HL-60 (cell line): Measurements from ENCODE around the gene ESR1.

Experiments
- GABPA ChIP-seq: IDR thresholded peaks from 2 replicates; pipeline ENCODE4 v1.6.1; 2012; ENCODE audit warnings: low read depth
- POLR2AphosphoS5 ChIP-seq: IDR thresholded peaks from 2 replicates; pipeline ENCODE4 v1.6.1; 2012; ENCODE audit warnings: low read depth
- TF ChIP-seq, protein P1 (sequence below): IDR thresholded peaks from one replicate; pipeline ENCODE4 v1.5.1; 2011; ENCODE audit warnings: low read length, control low read depth, inconsistent platforms; ENCODE audit not compliant: insufficient read depth

DNA sequence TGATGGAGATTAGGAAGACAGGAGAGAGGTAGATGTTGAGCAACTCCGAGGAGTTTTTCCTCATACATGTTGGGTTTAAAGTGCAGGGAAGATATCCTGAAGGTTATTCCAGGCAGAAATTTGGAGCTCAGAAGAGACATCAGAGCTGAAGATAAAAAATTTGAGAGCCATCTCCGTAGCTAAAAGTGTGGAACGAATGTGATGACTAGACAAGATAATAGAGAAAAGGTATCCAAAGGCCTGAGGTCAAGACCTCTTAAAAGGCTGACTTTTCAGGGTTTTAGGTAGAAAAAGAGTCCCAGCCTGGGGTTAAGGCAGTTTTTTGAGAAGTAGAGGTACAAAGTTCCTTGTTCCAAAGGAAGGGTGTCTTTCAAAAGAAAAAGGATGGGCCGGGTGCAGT is 214.8 kb downstream of the ESR1 start:
- no peak for TF ChIP-seq GABPA
- TF ChIP-seq, protein P1, sequence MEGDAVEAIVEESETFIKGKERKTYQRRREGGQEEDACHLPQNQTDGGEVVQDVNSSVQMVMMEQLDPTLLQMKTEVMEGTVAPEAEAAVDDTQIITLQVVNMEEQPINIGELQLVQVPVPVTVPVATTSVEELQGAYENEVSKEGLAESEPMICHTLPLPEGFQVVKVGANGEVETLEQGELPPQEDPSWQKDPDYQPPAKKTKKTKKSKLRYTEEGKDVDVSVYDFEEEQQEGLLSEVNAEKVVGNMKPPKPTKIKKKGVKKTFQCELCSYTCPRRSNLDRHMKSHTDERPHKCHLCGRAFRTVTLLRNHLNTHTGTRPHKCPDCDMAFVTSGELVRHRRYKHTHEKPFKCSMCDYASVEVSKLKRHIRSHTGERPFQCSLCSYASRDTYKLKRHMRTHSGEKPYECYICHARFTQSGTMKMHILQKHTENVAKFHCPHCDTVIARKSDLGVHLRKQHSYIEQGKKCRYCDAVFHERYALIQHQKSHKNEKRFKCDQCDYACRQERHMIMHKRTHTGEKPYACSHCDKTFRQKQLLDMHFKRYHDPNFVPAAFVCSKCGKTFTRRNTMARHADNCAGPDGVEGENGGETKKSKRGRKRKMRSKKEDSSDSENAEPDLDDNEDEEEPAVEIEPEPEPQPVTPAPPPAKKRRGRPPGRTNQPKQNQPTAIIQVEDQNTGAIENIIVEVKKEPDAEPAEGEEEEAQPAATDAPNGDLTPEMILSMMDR, result no peak
- TF ChIP-seq POLR2AphosphoS5, result no peak
